ENCODE measurements around the gene ZNRD2. TPM values are rescaled to one million over a fixed set of nuclear protein-coding genes. Genes with fewer than 3 reads are reported as not detected.
A peak's percentile ranks its signal among the peaks of the same experiment; 100 is the strongest.

The ZNRD2 gene
- polyA plus RNA-seq, 3 donors: 48.5 to 65.1 (median 56.2) TPM

GRCh38 chr11:65596520-65596919 lies 26.2 kb downstream of the ZNRD2 start:
- no peak overlapping the region for H2AFZ ChIP-seq (ENCODE audit: insufficient read depth, low read depth, low read length, poor library complexity, severe bottlenecking)
- peaks cover 16 to 29% of the 10 kb centered on the region in 2 donors for H3K4me1 ChIP-seq (ENCODE audit: control insufficient read depth in 1 of 2, insufficient read depth in 2 of 2, low read length in 2 of 2)
- no peak overlapping the region for H3K4me2 ChIP-seq (replicated peaks; ENCODE audit: extremely low read depth, low read length, poor library complexity, severe bottlenecking)
- peak overlapping the region in 3 of 7 donors; percentile 19 to 87 (median 62) for H3K27ac Mint-ChIP-seq
- H3K27me3 ChIP-seq (ENCODE audit: control insufficient read depth in 2 of 2, insufficient read depth in 2 of 2, low read length in 2 of 2): no peaks in the 10 kb centered on the region
- DNase-seq: no peak
- peaks cover 59 to 69% of the 10 kb centered on the region in 2 donors for H3K36me3 ChIP-seq (replicated peaks in 1 of 2; ENCODE audit: control insufficient read depth in 1 of 2, insufficient read depth in 2 of 2, low read length in 2 of 2)
- no peak overlapping the region for H3K9ac ChIP-seq (ENCODE audit: insufficient read depth, low read length, poor library complexity, severe bottlenecking)
- no peaks in the 10 kb centered on the region for H3K27me3 Mint-ChIP-seq (ENCODE audit: low read depth in 3 of 3)
- H3K9me3 ChIP-seq (replicated peaks in 1 of 2; ENCODE audit: control insufficient read depth in 1 of 2, insufficient read depth in 1 of 2, low read length in 2 of 2): no peaks in the 10 kb centered on the region
- H3K4me3 ChIP-seq (replicated peaks in 1 of 3; ENCODE audit: low read depth in 2 of 3, low read length in 3 of 3): no peak overlapping the region
- H3K4me1 Mint-ChIP-seq: peaks cover 28% of the 10 kb centered on the region
- 87% methylated on average over 3 of the region's 6 CpGs for WGBS (ENCODE audit: insufficient coverage)
- peaks cover 39 to 65% of the 10 kb centered on the region in 2 donors for H3K36me3 Mint-ChIP-seq
- H3K9me3 Mint-ChIP-seq: no peaks in the 10 kb centered on the region
- H3K79me2 ChIP-seq (ENCODE audit: insufficient read depth, low read length): no peaks in the 10 kb centered on the region
- no peak overlapping the region for H3K4me3 Mint-ChIP-seq
- H4K20me1 ChIP-seq (ENCODE audit: insufficient read depth, low read length): peaks cover 96% of the 10 kb centered on the region
- peak overlapping the region in 1 of 2 donors; percentile 45 for H3K27ac ChIP-seq (ENCODE audit: low read depth in 1 of 2, low read length in 2 of 2)
- intact Hi-C loops (cut with micrococcal nuclease): no loop called here
- TF ChIP-seq CTCF (IDR thresholded peaks at IDR 0.05): no peak

- TF ChIP-seq CTCF (IDR thresholded peaks at IDR 0.05): no peak
- H4K20me1 ChIP-seq (ENCODE audit: insufficient read depth, low read length): peaks cover 95% of the 10 kb centered on the region
- peaks cover 43 to 69% of the 10 kb centered on the region in 2 donors for H3K36me3 Mint-ChIP-seq
- no peaks in the 10 kb centered on the region for H3K27me3 Mint-ChIP-seq (ENCODE audit: low read depth in 3 of 3)
- no peak overlapping the region for H3K4me3 Mint-ChIP-seq
- 96% methylated on average over 16 of the region's 16 CpGs for WGBS (ENCODE audit: insufficient coverage)
- intact Hi-C loops (cut with micrococcal nuclease): no loop called here
- no peak overlapping the region for H3K27ac ChIP-seq (ENCODE audit: low read depth in 1 of 2, low read length in 2 of 2)
- H3K9ac ChIP-seq (ENCODE audit: insufficient read depth, low read length, poor library complexity, severe bottlenecking): no peak overlapping the region
- H3K79me2 ChIP-seq (ENCODE audit: insufficient read depth, low read length): no peaks in the 10 kb centered on the region
- H3K27ac Mint-ChIP-seq: peak overlapping the region in 3 of 7 donors; percentile 45 to 76 (median 63)
- H2AFZ ChIP-seq (ENCODE audit: insufficient read depth, low read depth, low read length, poor library complexity, severe bottlenecking): no peak overlapping the region
- H3K27me3 ChIP-seq (ENCODE audit: control insufficient read depth in 2 of 2, insufficient read depth in 2 of 2, low read length in 2 of 2): no peaks in the 10 kb centered on the region
- H3K9me3 Mint-ChIP-seq: no peaks in the 10 kb centered on the region
- H3K9me3 ChIP-seq (replicated peaks in 1 of 2; ENCODE audit: control insufficient read depth in 1 of 2, insufficient read depth in 1 of 2, low read length in 2 of 2): no peaks in the 10 kb centered on the region
- DNase-seq: no peak
- peaks cover 24% of the 10 kb centered on the region for H3K4me1 Mint-ChIP-seq
- H3K36me3 ChIP-seq (replicated peaks in 1 of 2; ENCODE audit: control insufficient read depth in 1 of 2, insufficient read depth in 2 of 2, low read length in 2 of 2): peaks cover 55 to 72% of the 10 kb centered on the region in 2 donors
- peaks cover 16 to 27% of the 10 kb centered on the region in 2 donors for H3K4me1 ChIP-seq (ENCODE audit: control insufficient read depth in 1 of 2, insufficient read depth in 2 of 2, low read length in 2 of 2)
- H3K4me2 ChIP-seq (replicated peaks; ENCODE audit: extremely low read depth, low read length, poor library complexity, severe bottlenecking): no peak overlapping the region
- H3K4me3 ChIP-seq (replicated peaks in 1 of 3; ENCODE audit: low read depth in 2 of 3, low read length in 3 of 3): no peak overlapping the region
These were observed 28.0 kb downstream of the ZNRD2 start for GRCh38 chr11:65598258-65598699.
